ENCODE data around the gene NTF4.

Gene NTF4

DNA sequence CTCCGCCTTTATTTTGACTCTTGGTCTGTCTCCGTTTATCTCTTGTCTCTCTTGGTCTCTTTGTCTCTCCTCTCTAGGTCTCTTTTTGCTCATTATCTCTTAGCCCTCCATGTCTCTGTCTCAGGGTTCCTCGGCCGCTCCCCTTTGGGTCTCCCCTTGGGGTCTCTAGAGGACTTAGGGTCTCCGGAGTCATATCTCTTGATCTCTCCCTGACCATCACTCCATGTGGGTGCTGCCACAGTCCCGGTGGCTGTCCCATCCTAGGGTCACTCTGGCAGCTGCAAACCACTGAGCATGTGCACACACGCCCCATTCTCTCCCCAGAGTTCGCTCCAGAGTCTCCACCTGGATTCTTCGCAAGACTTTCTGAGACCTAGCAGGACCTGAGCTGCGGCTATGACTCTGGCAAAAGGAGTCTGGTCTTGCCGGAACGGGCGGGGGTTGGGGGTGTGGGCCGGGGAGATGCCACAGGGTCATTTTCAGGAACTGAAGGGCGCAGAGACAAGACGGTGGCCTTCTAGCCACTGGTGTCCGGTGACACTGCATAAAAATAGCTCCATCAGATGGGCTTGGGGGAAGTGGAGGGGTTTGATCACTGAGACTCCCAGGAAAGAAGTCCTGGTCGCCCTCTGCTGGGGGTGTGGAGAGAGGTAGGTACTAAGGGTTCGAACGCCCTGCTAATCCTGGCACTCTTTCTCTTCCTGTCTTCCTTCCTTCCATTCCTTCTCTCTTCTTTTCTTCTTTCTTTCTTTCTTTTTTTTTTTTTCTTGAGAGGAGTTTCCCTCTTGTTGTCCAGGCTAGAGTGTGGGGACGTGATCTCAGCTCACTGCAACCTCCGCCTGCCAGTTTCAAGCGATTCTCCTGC is 9.1 kb upstream of the NTF4 start:
- no peak for TF ChIP-seq ZFX (IDR thresholded peaks at IDR 0.05)
- TF ChIP-seq, protein P1, sequence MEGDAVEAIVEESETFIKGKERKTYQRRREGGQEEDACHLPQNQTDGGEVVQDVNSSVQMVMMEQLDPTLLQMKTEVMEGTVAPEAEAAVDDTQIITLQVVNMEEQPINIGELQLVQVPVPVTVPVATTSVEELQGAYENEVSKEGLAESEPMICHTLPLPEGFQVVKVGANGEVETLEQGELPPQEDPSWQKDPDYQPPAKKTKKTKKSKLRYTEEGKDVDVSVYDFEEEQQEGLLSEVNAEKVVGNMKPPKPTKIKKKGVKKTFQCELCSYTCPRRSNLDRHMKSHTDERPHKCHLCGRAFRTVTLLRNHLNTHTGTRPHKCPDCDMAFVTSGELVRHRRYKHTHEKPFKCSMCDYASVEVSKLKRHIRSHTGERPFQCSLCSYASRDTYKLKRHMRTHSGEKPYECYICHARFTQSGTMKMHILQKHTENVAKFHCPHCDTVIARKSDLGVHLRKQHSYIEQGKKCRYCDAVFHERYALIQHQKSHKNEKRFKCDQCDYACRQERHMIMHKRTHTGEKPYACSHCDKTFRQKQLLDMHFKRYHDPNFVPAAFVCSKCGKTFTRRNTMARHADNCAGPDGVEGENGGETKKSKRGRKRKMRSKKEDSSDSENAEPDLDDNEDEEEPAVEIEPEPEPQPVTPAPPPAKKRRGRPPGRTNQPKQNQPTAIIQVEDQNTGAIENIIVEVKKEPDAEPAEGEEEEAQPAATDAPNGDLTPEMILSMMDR (conservative IDR thresholded peaks at IDR 0.05) = no peak
- H3K27ac ChIP-seq = no peak overlapping the region

- H3K27ac ChIP-seq = no peak overlapping the region
- TF ChIP-seq ZFX (IDR thresholded peaks at IDR 0.05) = no peak
- TF ChIP-seq, protein P1 (conservative IDR thresholded peaks at IDR 0.05) = no peak
Measured at GRCh38 chr19:49071860-49072547, 7.4 kb upstream of the NTF4 start.

- no peak overlapping the region for H3K27ac ChIP-seq
- no peak for TF ChIP-seq ZFX (IDR thresholded peaks at IDR 0.05)
- TF ChIP-seq, protein P1 (conservative IDR thresholded peaks at IDR 0.05) = no peak
Measured at GRCh38 chr19:49070416-49070815, 5.8 kb upstream of the NTF4 start.

GRCh38 chr19:49069026-49069425 is 4.4 kb upstream of the NTF4 start:
- TF ChIP-seq, protein P1 (conservative IDR thresholded peaks at IDR 0.05) = no peak
- no peak for TF ChIP-seq ZFX (IDR thresholded peaks at IDR 0.05)
- H3K27ac ChIP-seq = no peak overlapping the region

GRCh38 chr19:49067554-49067953 is 2.9 kb upstream of the NTF4 start:
- TF ChIP-seq ZFX (IDR thresholded peaks at IDR 0.05) = no peak
- TF ChIP-seq, protein P1 (conservative IDR thresholded peaks at IDR 0.05) = no peak
- H3K27ac ChIP-seq = no peak overlapping the region

GRCh38 chr19:49065905-49066512 is 1.4 kb upstream of the NTF4 start:
- H3K27ac ChIP-seq = no peak overlapping the region
- TF ChIP-seq ZFX (IDR thresholded peaks at IDR 0.05) = no peak
- TF ChIP-seq, protein P1 (conservative IDR thresholded peaks at IDR 0.05) = no peak

Data from C4-2B (cell line).